Activated CD8-positive, alpha-beta T cell treated with anti-CD3 and anti-CD28 coated beads, Interleukin-2, amount 10 ng/mL, durations not matched to agents 7 days and 5 days (primary cell): ENCODE data around the gene POLD2. TPM values are rescaled to one million over a fixed set of nuclear protein-coding genes. Genes with fewer than 3 reads are reported as not detected.
"Not testable (repeated sequence)": the region's sequence is repeated elsewhere in the genome, so short reads cannot be mapped to it uniquely, and the experiment has no call there.

ENCODE experiments used
- ATAC-seq: fragments of 150-1000 bp; cut with Tn5 transposase; one replicate; pipeline ENCODE4 v1.10.0; 2021; ENCODE audit warnings: moderate library complexity
- CTCF ChIA-PET: fragments of 350-600 bp; sonication (Branson Sonifier 250); formaldehyde crosslinking; loops from one replicate; lab custom pipeline; 2021; ENCODE audit warnings: antibody characterized with exemption; lab: Charles Lee
- POLR2A ChIA-PET: fragments of 350-600 bp; sonication (Branson Sonifier 250); formaldehyde crosslinking; loops from one replicate; lab custom pipeline; 2021; ENCODE audit warnings: antibody characterized with exemption; lab: Charles Lee
- DNase-seq: peaks from one replicate; pipeline ENCODE4 v3.0.0-alpha.2; 2020
- H3K27ac Mint-ChIP-seq: one replicate; pipeline ENCODE4 v1.8.0; 2021; ENCODE audit warnings: mild to moderate bottlenecking, mixed read lengths
- H3K27me3 Mint-ChIP-seq: one replicate; pipeline ENCODE4 v1.8.0; 2021; ENCODE audit warnings: low read depth, mixed read lengths
- H3K36me3 Mint-ChIP-seq: one replicate; pipeline ENCODE4 v1.8.0; 2021; ENCODE audit warnings: low read depth, mixed read lengths
- H3K4me1 Mint-ChIP-seq: one replicate; pipeline ENCODE4 v1.8.0; 2021; ENCODE audit warnings: low read depth, mixed read lengths
- H3K4me3 Mint-ChIP-seq: one replicate; pipeline ENCODE4 v1.8.0; 2021; ENCODE audit warnings: mild to moderate bottlenecking, mixed read lengths
- H3K9me3 Mint-ChIP-seq: one replicate; pipeline ENCODE4 v1.8.0; 2022; ENCODE audit warnings: mixed read lengths; ENCODE audit not compliant: insufficient read depth
- total RNA-seq, 2 experiments: library from RNA; stranded (reverse); gene quantifications; one replicate each; pipeline ENCODE4 v1.2.3, GENCODE V29; 2021

POLD2 gene
- total RNA-seq, 2 experiments from 2014 or later: 134 to 135 TPM

GRCh38 chr7:44131173-44132029, 8.1 kb upstream of the POLD2 start:
- DNase-seq (no peak), ATAC-seq (peak; percentile 50)
- ChIA-PET POLR2A (no interaction called here), CTCF (interaction anchor here (0.6 to 1.8 kb wide), 5 partner anchors 9 to 83 kb away, joined by 3 to 5 read pairs (median 3); partner anchors contain the start of gene POLD2)
- Mint-ChIP-seq H3K36me3 (no peaks in the 10 kb centered on the region), H3K27me3 (peaks cover 8% of the 10 kb centered on the region), H3K27ac (no peak overlapping the region), H3K4me1 (peaks cover 19% of the 10 kb centered on the region), H3K9me3 (no peaks in the 10 kb centered on the region), H3K4me3 (no peak overlapping the region)

- Mint-ChIP-seq H3K4me1 (peaks cover 22% of the 10 kb centered on the region), H3K4me3 (no peak overlapping the region), H3K27ac (no peak overlapping the region), H3K9me3 (no peaks in the 10 kb centered on the region), H3K36me3 (no peaks in the 10 kb centered on the region), H3K27me3 (peaks cover 12% of the 10 kb centered on the region)
- CTCF ChIA-PET: no interaction called here
- DNase-seq: no peak
- no peak for ATAC-seq
- POLR2A ChIA-PET: no interaction called here
Observed at GRCh38 chr7:44128721-44129582, 5.6 kb upstream of the POLD2 start.

GRCh38 chr7:44127161-44127560, 3.8 kb upstream of the POLD2 start:
- no peak for DNase-seq
- no peak overlapping the region for H3K27ac Mint-ChIP-seq
- CTCF ChIA-PET: no interaction called here
- no peaks in the 10 kb centered on the region for H3K9me3 Mint-ChIP-seq
- H3K36me3 Mint-ChIP-seq: peaks cover under 1% of the 10 kb centered on the region
- POLR2A ChIA-PET: no interaction called here
- peaks cover 12% of the 10 kb centered on the region for H3K27me3 Mint-ChIP-seq
- no peak overlapping the region for H3K4me3 Mint-ChIP-seq
- H3K4me1 Mint-ChIP-seq: peaks cover 30% of the 10 kb centered on the region
- ATAC-seq: no peak

- CTCF ChIA-PET, DNase-seq, H3K36me3 Mint-ChIP-seq, POLR2A ChIA-PET, H3K27ac Mint-ChIP-seq, H3K4me3 Mint-ChIP-seq, H3K9me3 Mint-ChIP-seq, ATAC-seq: not testable (repeated sequence)
- H3K27me3 Mint-ChIP-seq: peaks cover 12% of the 10 kb centered on the region
- peaks cover 35% of the 10 kb centered on the region for H3K4me1 Mint-ChIP-seq
Observed at GRCh38 chr7:44126574-44126973, 3.2 kb upstream of the POLD2 start.

GRCh38 chr7:44124822-44125202, 1.5 kb upstream of the POLD2 start:
- CTCF ChIA-PET: interaction anchor here (1.1 kb wide), 1 partner anchor 27 kb away, joined by 4 read pairs; no protein-coding TSS in a partner anchor
- Mint-ChIP-seq H3K4me1 (peaks cover 32% of the 10 kb centered on the region), H3K27ac (no peak overlapping the region), H3K36me3 (peaks cover 15% of the 10 kb centered on the region), H3K27me3 (peaks cover 12% of the 10 kb centered on the region), H3K4me3 (peak overlapping the region; percentile 10), H3K9me3 (no peaks in the 10 kb centered on the region)
- POLR2A ChIA-PET: no interaction called here
- DNase-seq (no peak), ATAC-seq (no peak)

- peaks cover 37% of the 10 kb centered on the region for H3K4me1 Mint-ChIP-seq
- CTCF ChIA-PET: interaction anchor here (1.1 to 1.6 kb wide), 6 partner anchors 9 to 41 kb away, joined by 3 to 6 read pairs (median 5); no protein-coding TSS in a partner anchor
- H3K9me3 Mint-ChIP-seq: no peaks in the 10 kb centered on the region
Observed at GRCh38 chr7:44122529-44122928, 819 bp downstream of the POLD2 start.

GRCh38 chr7:44121761-44122420, 1.5 kb downstream of the POLD2 start:
- ChIA-PET POLR2A (interaction anchor here (0.6 to 1.8 kb wide), 3 partner anchors 24 to 32 kb away, joined by 3 to 8 read pairs (median 3); no protein-coding TSS in a partner anchor), CTCF (interaction anchor here (1.1 to 1.6 kb wide), 6 partner anchors 9 to 41 kb away, joined by 3 to 6 read pairs (median 5); no protein-coding TSS in a partner anchor)
- ATAC-seq (no peak), DNase-seq (no peak)
- H3K4me3 Mint-ChIP-seq: peak overlapping the region; percentile 73
- no peak overlapping the region for H3K27ac Mint-ChIP-seq
- no peaks in the 10 kb centered on the region for H3K9me3 Mint-ChIP-seq
- peaks cover 12% of the 10 kb centered on the region for H3K27me3 Mint-ChIP-seq
- peaks cover 36% of the 10 kb centered on the region for H3K36me3 Mint-ChIP-seq
- peaks cover 37% of the 10 kb centered on the region for H3K4me1 Mint-ChIP-seq

More at GRCh38 chr7:44122529-44122928, 819 bp downstream of the POLD2 start:
- ATAC-seq: no peak
- Mint-ChIP-seq H3K36me3 (peaks cover 33% of the 10 kb centered on the region), H3K27ac (peak overlapping the region; percentile 60), H3K4me3 (peak overlapping the region; percentile 73), H3K27me3 (peaks cover 12% of the 10 kb centered on the region)
- DNase-seq: no peak
- POLR2A ChIA-PET: interaction anchor here (0.6 to 1.8 kb wide), 7 partner anchors 21 to 451 kb away, joined by 3 to 8 read pairs (median 3); partner anchors contain the start of genes DBNL and DDX56

GRCh38 chr7:44120395-44120794, 3.0 kb downstream of the POLD2 start:
- no peak overlapping the region for H3K27ac Mint-ChIP-seq
- ATAC-seq (no peak), DNase-seq (no peak)
- H3K4me3 Mint-ChIP-seq: no peak overlapping the region
- CTCF ChIA-PET: interaction anchor here (0.9 to 1.5 kb wide), 2 partner anchors 16 to 53 kb away, joined by 3 read pairs; partner anchors contain the start of gene AEBP1
- no peaks in the 10 kb centered on the region for H3K9me3 Mint-ChIP-seq
- peaks cover 36% of the 10 kb centered on the region for H3K36me3 Mint-ChIP-seq
- H3K4me1 Mint-ChIP-seq: peaks cover 37% of the 10 kb centered on the region
- POLR2A ChIA-PET: no interaction called here
- H3K27me3 Mint-ChIP-seq: peaks cover 5% of the 10 kb centered on the region

- no peak overlapping the region for H3K27ac Mint-ChIP-seq
- H3K4me3 Mint-ChIP-seq: no peak overlapping the region
- H3K9me3 Mint-ChIP-seq: no peaks in the 10 kb centered on the region
- DNase-seq (no peak), ATAC-seq (no peak)
- H3K27me3 Mint-ChIP-seq: no peaks in the 10 kb centered on the region
- CTCF ChIA-PET: interaction anchor here (0.9 to 1.5 kb wide), 2 partner anchors 15 to 52 kb away, joined by 3 read pairs; partner anchors contain the start of gene AEBP1
- POLR2A ChIA-PET: no interaction called here
- H3K36me3 Mint-ChIP-seq: peaks cover 41% of the 10 kb centered on the region
- peaks cover 37% of the 10 kb centered on the region for H3K4me1 Mint-ChIP-seq
Observed at GRCh38 chr7:44119829-44120380, 3.4 kb downstream of the POLD2 start.

GRCh38 chr7:44117801-44118429, 5.4 kb downstream of the POLD2 start:
- Mint-ChIP-seq H3K9me3 (no peaks in the 10 kb centered on the region), H3K4me1 (peaks cover 33% of the 10 kb centered on the region), H3K36me3 (peaks cover 50% of the 10 kb centered on the region), H3K27me3 (no peaks in the 10 kb centered on the region), H3K27ac (no peak overlapping the region), H3K4me3 (no peak overlapping the region)
- ChIA-PET CTCF (no interaction called here), POLR2A (interaction anchor here (0.6 kb wide), 1 partner anchor 320 kb away, joined by 3 read pairs; no protein-coding TSS in a partner anchor)
- DNase-seq: no peak
- no peak for ATAC-seq
